Measurements from ENCODE around the gene EFCAB12.

GRCh38 chr3:129421988-129422745 is 6.3 kb downstream of the EFCAB12 start:
- no peak for TF ChIP-seq EZH2 (IDR thresholded peaks at IDR 0.05; ENCODE audit: borderline replicate concordance, low read depth, low read length, severe bottlenecking)
- peak; percentile 8 for TF ChIP-seq CTCF (IDR thresholded peaks at IDR 0.05; ENCODE audit: borderline replicate concordance, extremely low read depth, low read length, poor library complexity, severe bottlenecking)
